ENCODE measurements around the gene TBC1D5.
"Not testable (repeated sequence)": the region's sequence is repeated elsewhere in the genome, so short reads cannot be mapped to it uniquely, and the experiment has no call there.

- not testable (repeated sequence) for TF ChIP-seq TAF1 (IDR thresholded peaks at IDR 0.05; ENCODE audit: low read depth, low read length); RAD21 (IDR thresholded peaks at IDR 0.05 in 1 of 2, conservative IDR thresholded peaks at IDR 0.05 in 1 of 2; ENCODE audit: low read depth in 2 of 2, low read length in 2 of 2); YY1 (IDR thresholded peaks at IDR 0.05; ENCODE audit: low read depth, low read length); ATF2 (IDR thresholded peaks at IDR 0.05; ENCODE audit: low read length); CTCF (IDR thresholded peaks at IDR 0.05; ENCODE audit: control extremely low read depth in 1 of 3, insufficient read depth in 1 of 3, low read depth in 1 of 3, low read length in 3 of 3); CEBPB (IDR thresholded peaks at IDR 0.05; ENCODE audit: low read depth, low read length); POLR2AphosphoS5 (IDR thresholded peaks at IDR 0.05; ENCODE audit: low read depth, low read length); POLR2A (IDR thresholded peaks at IDR 0.05; ENCODE audit: control extremely low read depth in 1 of 2, low read depth in 2 of 2, low read length in 2 of 2); EP300 (IDR thresholded peaks at IDR 0.05; ENCODE audit: borderline replicate concordance in 1 of 2, low read depth in 2 of 2, low read length in 2 of 2); CBX8 (IDR thresholded peaks at IDR 0.05; ENCODE audit: borderline replicate concordance, low read depth, low read length); MAX (IDR thresholded peaks at IDR 0.05); JUND (IDR thresholded peaks at IDR 0.05; ENCODE audit: low read length); GABPA (IDR thresholded peaks at IDR 0.05; ENCODE audit: borderline replicate concordance, insufficient read depth, low read length)
These were observed 106.8 kb downstream of the TBC1D5 start for GRCh38 chr3:17635675-17636074.
